OCI-LY1 (cell line): ENCODE measurements around the gene PUSL1.

Experiments
- CTCF ChIP-seq: fragments of 200-600 bp; sonication (generic), shearing (Covaris generic); IDR thresholded peaks from 2 replicates; pipeline ENCODE4 v1.5.1; 2017; ENCODE audit warnings: mild to moderate bottlenecking, antibody characterized with exemption, low read length, moderate library complexity, mixed read lengths
- EZH2 ChIP-seq: fragments of 200-600 bp; sonication (generic), shearing (Covaris generic); IDR thresholded peaks from 2 replicates; pipeline ENCODE4 v1.8.0; 2017; ENCODE audit warnings: borderline replicate concordance, mixed run types, mild to moderate bottlenecking, antibody characterized with exemption, low read length, moderate library complexity, mixed read lengths

- TF ChIP-seq CTCF = no peak
- TF ChIP-seq EZH2 = no peak
Observed at GRCh38 chr1:1303736-1304135, 4.7 kb upstream of the PUSL1 start.
